Natural killer cell (primary cell): ENCODE results near the gene SECISBP2L. TPM values are rescaled to one million over a fixed set of nuclear protein-coding genes. Genes with fewer than 3 reads are reported as not detected.

Experiments used
- ATAC-seq, 3 donors: fragments of 150-1000 bp in 2 of 3; fragments of 200-7000 bp in 1 of 3; cut with Tn5 transposase; 1 replicate in 1 of 3; 2 replicates in 2 of 3; pipeline ENCODE4 v1.10.0; 2021; ENCODE audit warnings: mild to moderate bottlenecking in 2 of 3, moderate library complexity in 2 of 3
- DNase-seq, 2 donors: peaks; one replicate each; pipeline versions ENCODE4 v3.0.0 to v3.0.0-alpha.2; 2013 to 2021; ENCODE audit warnings: mixed read lengths in 1 of 2
- H3K27ac ChIP-seq: one replicate; pipeline ENCODE4 v1.5.1; 2013; ENCODE audit warnings: mild to moderate bottlenecking, low read length
- H3K27me3 ChIP-seq: one replicate; pipeline ENCODE4 v1.6.1; 2013; ENCODE audit warnings: low read length; ENCODE audit not compliant: control insufficient read depth, insufficient read depth
- H3K36me3 ChIP-seq: one replicate; pipeline ENCODE4 v1.6.1; 2013; ENCODE audit warnings: low read length; ENCODE audit not compliant: control insufficient read depth, insufficient read depth
- H3K4me1 ChIP-seq: one replicate; pipeline ENCODE4 v1.6.1; 2013; ENCODE audit warnings: low read length; ENCODE audit not compliant: control insufficient read depth, insufficient read depth
- H3K4me3 ChIP-seq: one replicate; pipeline ENCODE4 v1.5.1; 2013; ENCODE audit warnings: low read length
- H3K9me3 ChIP-seq: one replicate; pipeline ENCODE4 v1.6.1; 2013; ENCODE audit warnings: low read length; ENCODE audit not compliant: control insufficient read depth, insufficient read depth
- H3K27ac Mint-ChIP-seq, 2 donors: one replicate each; pipeline ENCODE4 v1.8.0; 2022; ENCODE audit warnings: mild to moderate bottlenecking in 2 of 2, mixed read lengths in 2 of 2, moderate library complexity in 1 of 2
- H3K27me3 Mint-ChIP-seq, 2 donors: one replicate each; pipeline ENCODE4 v1.8.0; 2022; ENCODE audit warnings: low read depth in 2 of 2, mixed read lengths in 2 of 2
- H3K36me3 Mint-ChIP-seq: one replicate; pipeline ENCODE4 v1.8.0; 2022; ENCODE audit warnings: mixed read lengths
- H3K4me1 Mint-ChIP-seq, 2 donors: one replicate each; pipeline ENCODE4 v1.8.0; 2022; ENCODE audit warnings: mixed read lengths in 2 of 2
- H3K4me3 Mint-ChIP-seq: one replicate; pipeline ENCODE4 v1.8.0; 2022; ENCODE audit warnings: mild to moderate bottlenecking, moderate library complexity, mixed read lengths
- H3K9me3 Mint-ChIP-seq, 2 donors: one replicate each; pipeline ENCODE4 v1.8.0; 2022; ENCODE audit warnings: mixed read lengths in 2 of 2
- CTCF ChIP-seq: fragments of 200-600 bp; IDR thresholded peaks from one replicate; pipeline ENCODE4 v1.8.0; 2022; ENCODE audit warnings: antibody characterized with exemption
- WGBS: methylation state at CpG from one replicate; pipeline ENCODE4 v1.1.7; 2013; ENCODE audit warnings: missing lambda C conversion rate; ENCODE audit not compliant: insufficient coverage; 5-methylcytosine and 5-hydroxymethylcytosine counted together
- intact Hi-C: fragments of 100-400 bp; cut with micrococcal nuclease; formaldehyde crosslinking; loops from one replicate; pipeline ENCODE4 v1.14.2; 2022
- total RNA-seq, 4 donors: library from RNA; stranded (reverse); fragments of 120-200 nt in 1 of 4; gene quantifications; one replicate each; pipeline versions ENCODE4 v1.2.3 to v1.2.4, GENCODE V29; 2013 to 2022

The SECISBP2L gene
- total RNA-seq, 3 donors from 2014 or later (not counting 1 experiment from before 2014, with no cell fraction given) = 78.8 to 97.7 (median 93.7) TPM

- ATAC-seq = peak; percentile 46 to 61 (median 48)
- Mint-ChIP-seq H3K36me3 (no peaks in the 10 kb centered on the region), H3K4me3 (peak within 1 kb of the TSS; percentile 90), H3K9me3 (no peaks in the 10 kb centered on the region), H3K27me3 (no peaks in the 10 kb centered on the region), H3K27ac (peak within 1 kb of the TSS; percentile 6 to 68), H3K4me1 (peaks cover 41 to 44% of the 10 kb centered on the region in 2 donors)
- 1% methylated on average over 15 of the region's 16 CpGs for WGBS
- peak in 1 of 2 donors; percentile 52 for DNase-seq
- TF ChIP-seq CTCF = no peak
- Histone ChIP-seq H3K27ac (no peak within 1 kb of the TSS), H3K4me3 (peak within 1 kb of the TSS; percentile 21), H3K4me1 (peaks cover 40% of the 10 kb centered on the region), H3K9me3 (no peaks in the 10 kb centered on the region), H3K27me3 (peaks cover 13% of the 10 kb centered on the region), H3K36me3 (no peaks in the 10 kb centered on the region)
- intact Hi-C loops = no loop called here
Measured at GRCh38 chr15:48963524-48964113, 82.6 kb downstream of the SECISBP2L start, which contains the start of gene SHC4. SHC4 (minus strand) TSS chr15:48963919; CDS start chr15:48963015, 904 bp downstream.

- TF ChIP-seq CTCF = no peak
- no peaks in the 10 kb centered on the region for H3K9me3 ChIP-seq
- H3K4me3 ChIP-seq = peak overlapping the region; percentile 21
- H3K36me3 ChIP-seq = no peaks in the 10 kb centered on the region
- H3K4me1 Mint-ChIP-seq = peaks cover 41 to 44% of the 10 kb centered on the region in 2 donors
- no peaks in the 10 kb centered on the region for H3K36me3 Mint-ChIP-seq
- H3K9me3 Mint-ChIP-seq = no peaks in the 10 kb centered on the region
- H3K27me3 ChIP-seq = peaks cover 13% of the 10 kb centered on the region
- WGBS = 22% methylated on average over 54 of the region's 54 CpGs
- peak in 2 of 3 donors; percentile 30 for ATAC-seq
- no peaks in the 10 kb centered on the region for H3K27me3 Mint-ChIP-seq
- peak in 1 of 2 donors; percentile 25 for DNase-seq
- peak overlapping the region; percentile 90 for H3K4me3 Mint-ChIP-seq
- H3K27ac Mint-ChIP-seq = peak overlapping the region in 1 of 2 donors; percentile 68
- intact Hi-C loops = no loop called here
- H3K27ac ChIP-seq = no peak overlapping the region
- peaks cover 40% of the 10 kb centered on the region for H3K4me1 ChIP-seq
Measured at GRCh38 chr15:48962662-48963523, 83.4 kb downstream of the SECISBP2L start.

DNA sequence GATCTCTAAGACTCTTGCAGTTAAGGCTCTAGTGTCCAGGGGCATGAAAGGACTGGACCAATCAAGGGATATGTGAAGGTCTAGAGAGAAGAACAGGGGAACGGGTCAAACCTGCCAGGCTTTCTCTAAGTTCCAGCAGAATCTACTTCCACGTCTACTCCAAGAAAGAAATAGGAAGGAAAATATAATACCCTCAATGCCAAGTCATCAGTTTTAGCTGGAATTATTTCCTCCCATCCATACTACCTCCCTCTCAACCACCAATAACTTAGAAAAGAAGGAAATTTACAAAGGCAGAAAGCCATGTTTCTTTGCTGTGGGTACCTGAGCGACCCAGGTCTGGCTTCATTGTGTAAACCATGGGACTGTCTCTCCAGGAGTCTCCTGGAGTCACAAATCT is 90.3 kb downstream of the SECISBP2L start:
- intact Hi-C loops = no loop called here
- WGBS = 93% methylated on average over 3 of the region's 3 CpGs
- no peaks in the 10 kb centered on the region for H3K36me3 Mint-ChIP-seq
- no peaks in the 10 kb centered on the region for H3K9me3 Mint-ChIP-seq
- DNase-seq (no peak), ATAC-seq (no peak)
- Histone ChIP-seq H3K36me3 (no peaks in the 10 kb centered on the region), H3K4me1 (no peaks in the 10 kb centered on the region), H3K9me3 (no peaks in the 10 kb centered on the region), H3K27ac (no peak overlapping the region), H3K4me3 (no peak overlapping the region), H3K27me3 (no peaks in the 10 kb centered on the region)
- H3K27me3 Mint-ChIP-seq = peaks cover 9 to 10% of the 10 kb centered on the region in 2 donors
- TF ChIP-seq CTCF = no peak
- H3K4me3 Mint-ChIP-seq = no peak overlapping the region
- H3K27ac Mint-ChIP-seq = no peak overlapping the region
- H3K4me1 Mint-ChIP-seq = no peaks in the 10 kb centered on the region
